Stomach (tissue), 9 donors: Measurements from ENCODE around the gene SH3RF3. TPM values are rescaled to one million over a fixed set of nuclear protein-coding genes. Genes with fewer than 3 reads are reported as not detected.

ENCODE experiments used
- DNase-seq, 2 donors: peaks; one replicate each; pipeline versions ENCODE4 v3.0.0 to v3.0.0-alpha.2; 2013 to 2019
- H3K27ac ChIP-seq, 5 donors: fragments of 200-600 bp in 4 of 5; sonication (generic) in 4 of 5; one replicate each; pipeline ENCODE4 v1.5.1; 2013 to 2019; ENCODE audit warnings: mild to moderate bottlenecking in 1 of 5, moderate library complexity in 1 of 5
- H3K27me3 ChIP-seq, 3 donors: fragments of 200-600 bp; sonication (generic); one replicate each; pipeline ENCODE4 v1.5.1; 2017 to 2019; ENCODE audit warnings: mixed run types in 1 of 3
- H3K36me3 ChIP-seq, 4 donors: fragments of 200-600 bp; sonication (generic); 1 replicate in 3 of 4; 2 replicates in 1 of 4; pipeline ENCODE4 v1.5.1; 2016 to 2019
- H3K4me1 ChIP-seq, 4 donors: fragments of 200-600 bp; sonication (generic); one replicate each; pipeline ENCODE4 v1.5.1; 2016 to 2019
- H3K4me3 ChIP-seq, 4 donors: fragments of 200-600 bp; sonication (generic) in 3 of 4; one replicate each; pipeline ENCODE4 v1.5.1; 2016 to 2019; ENCODE audit warnings: mild to moderate bottlenecking in 1 of 4
- H3K9me3 ChIP-seq, 4 donors: fragments of 200-600 bp; sonication (generic); one replicate each; pipeline ENCODE4 v1.5.1; 2016 to 2019
- EP300 ChIP-seq: sonication (generic); formaldehyde crosslinking; IDR thresholded peaks from one replicate; pipeline ENCODE4 v1.6.1; 2017; ENCODE audit warnings: antibody characterized with exemption
- POLR2A ChIP-seq, 4 donors: fragments of 450-650 bp; IDR thresholded peaks; one replicate each; pipeline ENCODE4 v1.6.1; 2016; ENCODE audit warnings: antibody characterized with exemption in 4 of 4, control low read depth in 2 of 4, mild to moderate bottlenecking in 1 of 4, moderate library complexity in 1 of 4
- POLR2AphosphoS5 ChIP-seq, 3 donors: sonication (generic); formaldehyde crosslinking; IDR thresholded peaks; one replicate each; pipeline ENCODE4 v1.6.1; 2016; ENCODE audit warnings: antibody characterized with exemption in 3 of 3
- WGBS, 5 donors: extraction: QIAGEN DNeasy Blood & Tissue Kit in 3 of 5; methylation state at CpG; one replicate each; pipeline versions ENCODE4 v1.1.5 to v1.1.7; 2013 to 2018; 5-methylcytosine and 5-hydroxymethylcytosine counted together
- intact Hi-C: fragments of 100-400 bp; cut with DNase I; formaldehyde crosslinking; loops from one replicate; pipeline ENCODE4 v1.15.1; 2023; ENCODE audit warnings: low total_unique reads
- polyA plus RNA-seq, 3 donors: library from polyadenylated mRNA; stranded (reverse); fragments of 200-250 nt; gene quantifications; one replicate each; pipeline ENCODE4 v1.2.3, GENCODE V29; 2013
- total RNA-seq, 5 donors: library from RNA; depleted of rRNA; stranded (reverse); fragments of >200 nt; gene quantifications; one replicate each; pipeline versions ENCODE4 v1.1.0 to v1.2.3, GENCODE V29; 2014 to 2016
- TF ChIP-seq, protein P1 (sequence below), 7 experiments: fragments of 450-650 bp in 4 of 7; fragments of 200-600 bp in 3 of 7; sonication (generic) in 3 of 7; IDR thresholded peaks; one replicate each; pipeline ENCODE4 v1.5.1; 2016 to 2019; ENCODE audit warnings: antibody characterized with exemption in 7 of 7, control low read depth in 2 of 7, mild to moderate bottlenecking in 1 of 7
- donor health status: healthy with polysubstance abuse.
- donor health status: Bipolar disorder and iron deficiency.
- donor health status: healthy.

The SH3RF3 gene
- total and polyA plus RNA-seq, 8 donors, result 0.87 to 11.1 (median 4.4) TPM

GRCh38 chr2:109507828-109508227 is 378.8 kb downstream of the SH3RF3 start:
- DNase-seq, result no peak
- intact Hi-C loops, result no loop called here
- 72 to 82% (median 79%) methylated on average over 4 to 6 of the region's 6 CpGs for WGBS, 5 donors

DNA sequence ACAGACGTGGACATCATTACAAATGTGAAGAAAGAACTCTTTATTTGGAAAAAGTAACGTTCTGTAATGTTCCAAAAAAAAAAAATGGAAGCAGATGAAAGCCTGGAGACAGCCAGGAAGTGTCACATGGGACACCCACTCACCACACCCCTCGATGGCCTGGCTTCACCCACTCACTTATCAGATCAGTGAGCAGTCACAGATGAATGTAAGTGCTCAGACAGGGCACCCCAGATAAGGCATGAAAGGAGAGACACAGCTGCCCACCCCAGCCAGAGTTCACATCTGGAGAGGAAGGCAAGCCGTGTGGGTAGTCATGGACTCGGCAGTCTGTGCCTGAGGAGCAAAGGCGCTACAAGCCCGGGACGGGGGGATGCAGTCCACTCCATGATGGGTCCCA is 379.6 kb downstream of the SH3RF3 start:
- intact Hi-C loops, result no loop called here
- DNase-seq, result no peak
- Histone ChIP-seq H3K4me3 (no peak overlapping the region), H3K36me3 (no peaks in the 10 kb centered on the region), H3K9me3 (peaks cover 0 to 11% (median 3%) of the 10 kb centered on the region in 4 donors), H3K27me3 (no peaks in the 10 kb centered on the region), H3K27ac (no peak overlapping the region), H3K4me1 (peaks cover 0 to 16% (median 1%) of the 10 kb centered on the region in 4 donors)
- no peak for TF ChIP-seq POLR2A (IDR thresholded peaks at IDR 0.05)
- TF ChIP-seq, protein P1, sequence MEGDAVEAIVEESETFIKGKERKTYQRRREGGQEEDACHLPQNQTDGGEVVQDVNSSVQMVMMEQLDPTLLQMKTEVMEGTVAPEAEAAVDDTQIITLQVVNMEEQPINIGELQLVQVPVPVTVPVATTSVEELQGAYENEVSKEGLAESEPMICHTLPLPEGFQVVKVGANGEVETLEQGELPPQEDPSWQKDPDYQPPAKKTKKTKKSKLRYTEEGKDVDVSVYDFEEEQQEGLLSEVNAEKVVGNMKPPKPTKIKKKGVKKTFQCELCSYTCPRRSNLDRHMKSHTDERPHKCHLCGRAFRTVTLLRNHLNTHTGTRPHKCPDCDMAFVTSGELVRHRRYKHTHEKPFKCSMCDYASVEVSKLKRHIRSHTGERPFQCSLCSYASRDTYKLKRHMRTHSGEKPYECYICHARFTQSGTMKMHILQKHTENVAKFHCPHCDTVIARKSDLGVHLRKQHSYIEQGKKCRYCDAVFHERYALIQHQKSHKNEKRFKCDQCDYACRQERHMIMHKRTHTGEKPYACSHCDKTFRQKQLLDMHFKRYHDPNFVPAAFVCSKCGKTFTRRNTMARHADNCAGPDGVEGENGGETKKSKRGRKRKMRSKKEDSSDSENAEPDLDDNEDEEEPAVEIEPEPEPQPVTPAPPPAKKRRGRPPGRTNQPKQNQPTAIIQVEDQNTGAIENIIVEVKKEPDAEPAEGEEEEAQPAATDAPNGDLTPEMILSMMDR (IDR thresholded peaks at IDR 0.05), result no peak
- no peak for TF ChIP-seq POLR2AphosphoS5 (IDR thresholded peaks at IDR 0.05)
- no peak for TF ChIP-seq EP300
- 67 to 72% (median 71%) methylated on average over 8 of the region's 8 CpGs for WGBS, 5 donors

More at GRCh38 chr2:109507828-109508227, 378.8 kb downstream of the SH3RF3 start:
- Histone ChIP-seq H3K27me3 (no peaks in the 10 kb centered on the region), H3K4me3 (no peak overlapping the region), H3K4me1 (peaks cover 0 to 9% (median 0%) of the 10 kb centered on the region in 4 donors), H3K9me3 (peaks cover 0 to 11% (median 3%) of the 10 kb centered on the region in 4 donors), H3K36me3 (no peaks in the 10 kb centered on the region), H3K27ac (no peak overlapping the region)
- TF ChIP-seq EP300, result no peak
- no peak for TF ChIP-seq POLR2AphosphoS5 (IDR thresholded peaks at IDR 0.05)
- TF ChIP-seq POLR2A (IDR thresholded peaks at IDR 0.05), result no peak
- TF ChIP-seq, protein P1 (IDR thresholded peaks at IDR 0.05), result no peak

- intact Hi-C loops, result loop anchor here (2.0 kb wide), 1 partner anchor 384 kb away; no protein-coding TSS in a partner anchor
- Histone ChIP-seq H3K4me1 (peaks cover 4 to 31% (median 14%) of the 10 kb centered on the region in 4 donors), H3K27me3 (no peaks in the 10 kb centered on the region), H3K9me3 (peaks cover 0 to 6% (median 3%) of the 10 kb centered on the region in 4 donors), H3K4me3 (no peak overlapping the region), H3K36me3 (no peaks in the 10 kb centered on the region), H3K27ac (no peak overlapping the region)
- peak; percentile 84 to 92 for DNase-seq
- 48 to 52% (median 51%) methylated on average over 17 to 19 of the region's 19 CpGs for WGBS, 5 donors
- peak in 1 of 3 donors; percentile 40 for TF ChIP-seq POLR2AphosphoS5 (IDR thresholded peaks at IDR 0.05)
- TF ChIP-seq EP300, result no peak
- no peak for TF ChIP-seq POLR2A (IDR thresholded peaks at IDR 0.05)
- TF ChIP-seq, protein P1 (IDR thresholded peaks at IDR 0.05), result peak in 5 of 7 experiments; percentile 90 to 93 (median 93)
These were observed 381.4 kb downstream of the SH3RF3 start for GRCh38 chr2:109510136-109511028.

DNA sequence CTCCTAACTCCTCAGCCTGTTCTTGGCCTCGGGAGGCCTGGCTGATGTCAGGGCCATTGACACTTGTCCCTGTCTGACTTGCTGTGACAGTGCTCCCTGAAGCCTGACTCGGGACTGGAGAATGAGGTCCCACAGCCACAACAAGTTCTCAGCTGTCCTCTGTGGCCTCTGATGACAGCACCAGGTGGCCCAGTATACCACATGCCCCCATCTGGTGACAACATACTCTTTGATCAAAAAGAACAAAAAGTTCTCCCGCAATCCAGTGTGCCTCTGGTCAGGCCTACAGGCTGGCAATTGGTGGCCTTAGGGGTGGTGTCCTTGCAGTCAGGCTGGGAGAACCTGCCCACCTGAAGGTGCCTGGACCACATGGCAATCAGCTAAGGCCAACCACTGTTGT is 382.2 kb downstream of the SH3RF3 start:
- no peaks in the 10 kb centered on the region for H3K36me3 ChIP-seq
- peaks cover 4 to 31% (median 14%) of the 10 kb centered on the region in 4 donors for H3K4me1 ChIP-seq
- no peak for DNase-seq
- TF ChIP-seq POLR2AphosphoS5 (IDR thresholded peaks at IDR 0.05), result no peak
- TF ChIP-seq, protein P1 (IDR thresholded peaks at IDR 0.05), result no peak
- no peak for TF ChIP-seq EP300
- TF ChIP-seq POLR2A (IDR thresholded peaks at IDR 0.05), result no peak
- intact Hi-C loops, result loop anchor here (2.0 kb wide), 1 partner anchor 384 kb away; no protein-coding TSS in a partner anchor
- H3K9me3 ChIP-seq, result peaks cover 0 to under 1% (median 0%) of the 10 kb centered on the region in 4 donors
- H3K27me3 ChIP-seq, result no peaks in the 10 kb centered on the region
- H3K27ac ChIP-seq, result no peak overlapping the region
- WGBS, 5 donors, result 73 to 81% (median 77%) methylated on average over 3 of the region's 3 CpGs
- H3K4me3 ChIP-seq, result no peak overlapping the region
